H1 (cell line): ENCODE data around the gene SMTNL1. TPM values are rescaled to one million over a fixed set of nuclear protein-coding genes. Genes with fewer than 3 reads are reported as not detected.

Experiments used
- CTCF ChIA-PET: fragments of 300-600 bp; sonication (Branson Sonifier 250); formaldehyde crosslinking; loops from one replicate; lab custom pipeline; 2021; ENCODE audit not compliant: partially characterized antibody; lab: Charles Lee
- POLR2A ChIA-PET: fragments of 300-600 bp; sonication (Branson Sonifier 250); formaldehyde crosslinking; loops from one replicate; lab custom pipeline; 2021; ENCODE audit warnings: inconsistent platforms; ENCODE audit not compliant: partially characterized antibody; lab: Charles Lee
- DNase-seq, 2 experiments: peaks; one replicate each; pipeline versions ENCODE4 v3.0.0 to v3.0.0-alpha.2; 2010 to 2022; ENCODE audit warnings: low spot score in 2 of 2, low read depth in 1 of 2, mixed read lengths in 1 of 2
- FAIRE-seq: peaks from 2 replicates; lab custom pipeline; 2011; peaks lifted over from hg19 to GRCh38; lab: Jason Lieb, UNC
- H2AFZ ChIP-seq: 2 replicates; pipeline ENCODE4 v1.8.1; 2012; ENCODE audit warnings: low read length, inconsistent platforms
- H2AK5ac ChIP-seq: 2 replicates; pipeline ENCODE4 v1.6.1; 2013; ENCODE audit warnings: low read depth, low read length
- H2BK120ac ChIP-seq: replicated peaks from 2 replicates; pipeline ENCODE3; 2013; ENCODE audit warnings: low read depth, low read length, inconsistent platforms
- H2BK12ac ChIP-seq: 2 replicates; pipeline ENCODE4 v1.6.1; 2013; ENCODE audit warnings: low read depth, low read length
- H2BK15ac ChIP-seq: 2 replicates; pipeline ENCODE4 v1.6.1; 2013; ENCODE audit warnings: low read length
- H2BK20ac ChIP-seq: 2 replicates; pipeline ENCODE4 v1.6.1; 2013; ENCODE audit warnings: low read length
- H2BK5ac ChIP-seq: 2 replicates; pipeline ENCODE4 v1.6.1; 2013; ENCODE audit warnings: low read depth, low read length
- H3K14ac ChIP-seq: 2 replicates; pipeline ENCODE4 v1.6.1; 2013; ENCODE audit warnings: inconsistent platforms; ENCODE audit not compliant: insufficient read length
- H3K18ac ChIP-seq: 2 replicates; pipeline ENCODE4 v1.6.1; 2013; ENCODE audit warnings: low read length; ENCODE audit errors: extremely low read depth
- H3K23ac ChIP-seq: 2 replicates; pipeline ENCODE4 v1.6.1; 2013; ENCODE audit warnings: inconsistent platforms; ENCODE audit not compliant: insufficient read length
- H3K23me2 ChIP-seq: 2 replicates; pipeline ENCODE4 v1.6.1; 2013; ENCODE audit warnings: low read depth, low read length
- H3K27ac ChIP-seq: 2 replicates; pipeline ENCODE4 v1.6.1; 2011; ENCODE audit warnings: low read depth, low read length, inconsistent platforms
- H3K27me3 ChIP-seq, 4 experiments: replicated peaks in 1 of 4; 1 replicate in 1 of 4; 2 replicates in 3 of 4; pipeline versions ENCODE4 v1.6.1 to v1.8.1; 2011 to 2013; ENCODE audit warnings: low read length in 3 of 4, mild to moderate bottlenecking in 3 of 4, inconsistent platforms in 2 of 4, mixed read lengths in 2 of 4, moderate library complexity in 1 of 4; ENCODE audit not compliant: control insufficient read depth in 3 of 4, insufficient read depth in 3 of 4; ENCODE audit errors: extremely low read depth in 1 of 4
- H3K36me3 ChIP-seq, 4 experiments: 2 replicates each; pipeline versions ENCODE4 v1.6.1 to v1.8.1; 2011 to 2013; ENCODE audit warnings: mild to moderate bottlenecking in 4 of 4, low read length in 3 of 4, moderate library complexity in 2 of 4, control low read depth in 1 of 4, inconsistent platforms in 1 of 4; ENCODE audit not compliant: insufficient read depth in 4 of 4, control insufficient read depth in 2 of 4
- H3K4ac ChIP-seq: replicated peaks from 2 replicates; pipeline ENCODE3; 2013; ENCODE audit warnings: low read length, low read depth, mixed read lengths, inconsistent platforms; ENCODE audit not compliant: insufficient read length
- H3K4me1 ChIP-seq, 4 experiments: replicated peaks in 1 of 4; 1 replicate in 1 of 4; 2 replicates in 3 of 4; pipeline versions ENCODE4 v1.6.1 to v1.8.1; 2011 to 2013; ENCODE audit warnings: low read length in 3 of 4, inconsistent platforms in 2 of 4, mixed read lengths in 1 of 4; ENCODE audit not compliant: insufficient read depth in 4 of 4, control insufficient read depth in 3 of 4
- H3K4me2 ChIP-seq, 2 experiments: 2 replicates each; pipeline versions ENCODE4 v1.6.1 to v1.8.1; 2011 to 2013; ENCODE audit warnings: low read depth in 2 of 2, low read length in 2 of 2, control low read depth in 1 of 2, inconsistent platforms in 1 of 2, mild to moderate bottlenecking in 1 of 2; ENCODE audit not compliant: insufficient read depth in 1 of 2
- H3K4me3 ChIP-seq, 4 experiments: fragments of 200-600, 300-600 bp in 1 of 4; sonication (generic), shearing (Covaris generic), sonication (Bioruptor Twin) in 1 of 4; 2 replicates each; pipeline versions ENCODE4 v1.5.1 to v1.8.1; 2011 to 2016; ENCODE audit warnings: low read length in 4 of 4, low read depth in 3 of 4, control low read depth in 2 of 4, inconsistent platforms in 2 of 4, mild to moderate bottlenecking in 2 of 4, mixed read lengths in 1 of 4, moderate library complexity in 1 of 4; ENCODE audit not compliant: insufficient read depth in 2 of 4; ENCODE audit errors: extremely low read depth in 1 of 4
- H3K56ac ChIP-seq: replicated peaks from 2 replicates; pipeline ENCODE3; 2013; ENCODE audit warnings: low read depth, mild to moderate bottlenecking, mixed read lengths, low read length, inconsistent platforms; ENCODE audit not compliant: insufficient read length
- H3K79me1 ChIP-seq: 2 replicates; pipeline ENCODE4 v1.6.1; 2013; ENCODE audit warnings: low read depth, low read length, control low read depth
- H3K79me2 ChIP-seq, 2 experiments: 2 replicates each; pipeline versions ENCODE4 v1.6.1 to v1.8.1; 2012 to 2013; ENCODE audit warnings: low read length in 2 of 2, mild to moderate bottlenecking in 2 of 2, inconsistent platforms in 1 of 2; ENCODE audit not compliant: insufficient read depth in 2 of 2, control insufficient read depth in 1 of 2
- H3K9ac ChIP-seq, 4 experiments: replicated peaks in 1 of 4; 1 replicate in 1 of 4; 2 replicates in 3 of 4; pipeline versions ENCODE4 v1.6.1 to v1.8.1; 2011 to 2013; ENCODE audit warnings: low read depth in 3 of 4, low read length in 3 of 4, control low read depth in 2 of 4, mild to moderate bottlenecking in 2 of 4, moderate library complexity in 2 of 4, inconsistent platforms in 1 of 4; ENCODE audit errors: extremely low read depth in 1 of 4
- H3K9me3 ChIP-seq, 2 experiments: 2 replicates each; pipeline versions ENCODE4 v1.6.1 to v1.8.1; 2012 to 2013; ENCODE audit warnings: mild to moderate bottlenecking in 2 of 2, moderate library complexity in 2 of 2, control low read depth in 1 of 2, inconsistent platforms in 1 of 2, low read depth in 1 of 2, low read length in 1 of 2, mixed read lengths in 1 of 2; ENCODE audit not compliant: insufficient read depth in 2 of 2
- H4K20me1 ChIP-seq, 2 experiments: replicated peaks in 1 of 2; 2 replicates each; pipeline versions ENCODE3 to v1.8.1; 2011 to 2013; ENCODE audit warnings: inconsistent platforms in 2 of 2, low read length in 2 of 2, mild to moderate bottlenecking in 1 of 2; ENCODE audit not compliant: insufficient read depth in 2 of 2, control insufficient read depth in 1 of 2
- H4K5ac ChIP-seq: 2 replicates; pipeline ENCODE4 v1.6.1; 2013; ENCODE audit warnings: low read length, low read depth, mixed read lengths, inconsistent platforms; ENCODE audit not compliant: insufficient read length
- H4K8ac ChIP-seq: 2 replicates; pipeline ENCODE4 v1.8.0; 2013; ENCODE audit warnings: mild to moderate bottlenecking, moderate library complexity, low read length, inconsistent platforms; ENCODE audit not compliant: insufficient read depth; ENCODE audit errors: extremely low read depth
- H4K91ac ChIP-seq: replicated peaks from 2 replicates; pipeline ENCODE3; 2013; ENCODE audit warnings: low read length, mixed read lengths, inconsistent platforms; ENCODE audit not compliant: insufficient read length
- ASH2L ChIP-seq: fragments of 200-600, 300-600 bp; sonication (generic); IDR thresholded peaks from one replicate; pipeline ENCODE4 v1.7.1; 2017; ENCODE audit warnings: low read length
- EZH2 ChIP-seq: fragments of 200-600 bp; sonication (generic); IDR thresholded peaks from 2 replicates; pipeline ENCODE4 v1.7.1; 2012; ENCODE audit warnings: low read depth, mild to moderate bottlenecking, moderate library complexity, low read length, inconsistent platforms; ENCODE audit not compliant: severe bottlenecking
- RBBP5 ChIP-seq: IDR thresholded peaks from 2 replicates; pipeline ENCODE4 v1.7.1; 2012; ENCODE audit warnings: low read depth, mild to moderate bottlenecking, inconsistent platforms, low read length, moderate library complexity, borderline replicate concordance
- SUZ12 ChIP-seq: fragments of 200-600 bp; sonication (generic); IDR thresholded peaks from 2 replicates; pipeline ENCODE4 v1.6.1; 2012; ENCODE audit warnings: mild to moderate bottlenecking, inconsistent platforms, low read length, moderate library complexity, mixed read lengths
- WGBS, 2 experiments: shearing (Covaris generic) in 1 of 2; methylation state at CpG; one replicate each; pipeline versions ENCODE4 v1.1.6 to v1.1.7; 2013 to 2015; ENCODE audit warnings: low lambda C conversion rate in 2 of 2, mixed read lengths in 2 of 2, inconsistent platforms in 1 of 2, low coverage in 1 of 2, missing lambda C conversion rate in 1 of 2; ENCODE audit not compliant: insufficient replicate concordance in 2 of 2, insufficient coverage in 1 of 2, insufficient read length in 1 of 2; ENCODE audit errors: extremely low coverage in 1 of 2, missing lambda C conversion rate in 1 of 2; 5-methylcytosine and 5-hydroxymethylcytosine counted together
- polyA plus RNA-seq, 7 experiments: library from polyadenylated mRNA; depleted of rRNA in 3 of 7; stranded (reverse) in 5 of 7; unstranded in 2 of 7; fragments of >200 nt in 5 of 7; fragments of 200-250 nt in 2 of 7; gene quantifications; 1 replicate in 5 of 7; 2 replicates in 1 of 7; 4 replicates in 1 of 7; pipeline versions ENCODE4 v1.2.1 to v1.2.3, GENCODE V29; 2011 to 2013; ENCODE audit warnings: missing spikeins in 2 of 7, mixed read lengths in 2 of 7
- total RNA-seq: library from RNA; stranded (reverse); fragmentation: NEBNext Ultra II Directional; extraction: Animal tissue kit (Norgen Biotek cat#: 25700); gene quantifications from 2 replicates; pipeline ENCODE4 v1.2.1, GENCODE V29; 2021

Gene SMTNL1
- total and polyA plus RNA-seq, 2 of the 8 experiments (the other 6 are each of a cell fraction or from before 2014, with no cell fraction given) = 0.18 TPM; not detected in 1

GRCh38 chr11:57511741-57512430 lies 25.5 kb upstream of the SMTNL1 start:
- Histone ChIP-seq H2BK12ac (no peak overlapping the region), H3K23ac (no peak overlapping the region), H3K56ac (no peak overlapping the region), H2AK5ac (no peak overlapping the region), H2BK120ac (no peak overlapping the region), H2BK15ac (no peak overlapping the region), H4K20me1 (peaks cover 2 to 3% of the 10 kb centered on the region in 2 experiments), H3K9me3 (no peaks in the 10 kb centered on the region), H3K4me1 (peaks cover 3 to 10% (median 5%) of the 10 kb centered on the region in 4 experiments), H3K4me3 (no peak overlapping the region), H3K27me3 (peaks cover 0 to 18% (median 8%) of the 10 kb centered on the region in 4 experiments; a peak in 4 of 7 replicates), H2AFZ (no peak overlapping the region), H4K5ac (no peak overlapping the region), H4K8ac (no peak overlapping the region), H4K91ac (no peak overlapping the region), H2BK5ac (no peak overlapping the region), H3K23me2 (peaks cover 19% of the 10 kb centered on the region; the same call in 1 of the 2 replicates), H3K4ac (no peak overlapping the region), H3K18ac (no peak overlapping the region), H3K4me2 (no peak overlapping the region), H3K14ac (no peak overlapping the region), H3K27ac (no peak overlapping the region), H3K79me2 (peaks cover 0 to 22% of the 10 kb centered on the region in 2 experiments; a peak in 3 of 4 replicates), H3K79me1 (peaks cover 2% of the 10 kb centered on the region; the same call in 1 of the 2 replicates), H3K9ac (no peak overlapping the region), H3K36me3 (no peaks in the 10 kb centered on the region), H2BK20ac (no peak overlapping the region)
- DNase-seq (no peak), FAIRE-seq (no peak)
- CTCF ChIA-PET = interaction anchor here (0.6 to 2.5 kb wide), 9 partner anchors 10 to 129 kb away, joined by 3 to 16 read pairs (median 4); no protein-coding TSS in a partner anchor
- 80% methylated on average over 6 of the region's 6 CpGs; no CpG with 5 or more reads in 1 of the 2 experiments for WGBS, 2 experiments
- POLR2A ChIA-PET = interaction anchor here (1.0 to 1.9 kb wide), 4 partner anchors 10 to 137 kb away, joined by 3 to 9 read pairs (median 5); no protein-coding TSS in a partner anchor
- TF ChIP-seq ASH2L (no peak), RBBP5 (no peak), SUZ12 (no peak), EZH2 (no peak)
